K562 (cell line): ENCODE data around the gene CPNE6. TPM values are rescaled to one million over a fixed set of nuclear protein-coding genes. Genes with fewer than 3 reads are reported as not detected.

ENCODE experiments used
- AFF1 ChIP-seq, 2 experiments: fragments of 450-650 bp; IDR thresholded peaks; 2 replicates each; pipeline ENCODE4 v1.6.1; 2018; ENCODE audit warnings: mild to moderate bottlenecking in 2 of 2, low read depth in 1 of 2; ENCODE audit not compliant: partially characterized antibody in 2 of 2
- ATF7 ChIP-seq: fragments of 450-650 bp; IDR thresholded peaks from 2 replicates; pipeline ENCODE4 v1.7.1; 2014; ENCODE audit warnings: mild to moderate bottlenecking, moderate library complexity
- CBX1 ChIP-seq: sonication (generic); IDR thresholded peaks from 2 replicates; pipeline ENCODE4 v1.6.1; 2016; ENCODE audit warnings: antibody characterized with exemption, low read depth, mild to moderate bottlenecking
- CREM ChIP-seq: IDR thresholded peaks from 2 replicates; pipeline ENCODE4 v1.6.1; 2014; ENCODE audit warnings: antibody characterized with exemption, low read depth
- CTBP1 ChIP-seq: fragments of 450-650 bp; IDR thresholded peaks from 2 replicates; pipeline ENCODE4 v1.6.1; 2016; ENCODE audit warnings: borderline replicate concordance
- E2F3 ChIP-seq: fragments of 250-450 bp; sonication (Bioruptor Pico); IDR thresholded peaks from 2 replicates; pipeline ENCODE4 v1.4.0; 2020; ENCODE audit warnings: mild to moderate bottlenecking
- E4F1 ChIP-seq: fragments of 250-450 bp; sonication (Bioruptor Pico); IDR thresholded peaks from 2 replicates; pipeline ENCODE4 v1.5.0; 2021; ENCODE audit warnings: mild to moderate bottlenecking, borderline replicate concordance
- FOXA3 ChIP-seq, 2 experiments: fragments of 450-650 bp in 1 of 2; sonication (generic) in 1 of 2; formaldehyde crosslinking; IDR thresholded peaks in 1 of 2; conservative IDR thresholded peaks in 1 of 2; 2 replicates each; pipeline versions ENCODE4 v1.4.0 to v1.8.0; 2020 to 2022; ENCODE audit warnings: mild to moderate bottlenecking in 2 of 2, missing genetic modification reagents in 1 of 2
- GATAD2A ChIP-seq: fragments of 450-650 bp; IDR thresholded peaks from 2 replicates; pipeline ENCODE4 v1.6.1; 2017
- JUN ChIP-seq, 2 experiments: sonication (generic) in 1 of 2; formaldehyde crosslinking in 1 of 2; IDR thresholded peaks; 2 replicates each; pipeline versions ENCODE4 v1.6.1 to v1.8.0; 2012 to 2022; ENCODE audit warnings: borderline replicate concordance in 2 of 2, mild to moderate bottlenecking in 2 of 2, improper control_type of control experiment in 1 of 2, low read depth in 1 of 2, low read length in 1 of 2, missing genetic modification reagents in 1 of 2
- MED1 ChIP-seq: sonication (generic); formaldehyde crosslinking; IDR thresholded peaks from 2 replicates; pipeline ENCODE4 v1.8.1; 2023; ENCODE audit warnings: missing genetic modification reagents, borderline replicate concordance
- MTA3 ChIP-seq: fragments of 450-650 bp; formaldehyde crosslinking; IDR thresholded peaks from 2 replicates; pipeline ENCODE4 v1.6.1; 2017; ENCODE audit warnings: mild to moderate bottlenecking, borderline replicate concordance
- NFXL1 ChIP-seq: fragments of 450-650 bp; formaldehyde crosslinking; IDR thresholded peaks from 2 replicates; pipeline ENCODE4 v1.4.0; 2021; ENCODE audit warnings: mild to moderate bottlenecking
- PURB ChIP-seq: sonication (generic); formaldehyde crosslinking; IDR thresholded peaks from 2 replicates; pipeline ENCODE4 v1.9.0; 2021; ENCODE audit warnings: low read depth, mild to moderate bottlenecking, missing genetic modification reagents
- RBM22 ChIP-seq: fragments of 200-400 bp; formaldehyde crosslinking; IDR thresholded peaks from 2 replicates; pipeline ENCODE4 v1.6.1; 2018; ENCODE audit warnings: low read length, low read depth; ENCODE audit not compliant: poor library complexity, severe bottlenecking
- TARDBP ChIP-seq: fragments of 450-650 bp; IDR thresholded peaks from 2 replicates; pipeline ENCODE4 v1.6.1; 2016
- YBX1 ChIP-seq: fragments of 450-650 bp; IDR thresholded peaks from 2 replicates; pipeline ENCODE4 v1.7.1; 2016; ENCODE audit warnings: mild to moderate bottlenecking
- ZBTB1 ChIP-seq: sonication (generic); formaldehyde crosslinking; IDR thresholded peaks from 2 replicates; pipeline ENCODE4 v1.8.1; 2023; ENCODE audit warnings: missing genetic modification reagents, low read depth, mild to moderate bottlenecking, borderline replicate concordance
- ZNF778 ChIP-seq: fragments of 450-650 bp; formaldehyde crosslinking; IDR thresholded peaks from 2 replicates; pipeline ENCODE4 v1.4.0; 2020; ENCODE audit warnings: mild to moderate bottlenecking, moderate library complexity
- polyA plus RNA-seq, 8 experiments: library from polyadenylated mRNA; depleted of rRNA in 4 of 8; stranded (reverse) in 5 of 8; unstranded in 3 of 8; fragments of >200 nt; fragmentation: Nextera tagmentation in 2 of 8; fragmentation: Illumina TruSeq in 1 of 8; extraction: Ambion mirVana in 2 of 8; extraction: Trizol in 1 of 8; gene quantifications; 2 replicates each; pipeline versions ENCODE4 v1.2.1 to v1.2.3, GENCODE V29; 2011 to 2014; ENCODE audit warnings: inconsistent platforms in 1 of 8, missing spikeins in 1 of 8
- total RNA-seq, 7 experiments: library from RNA; depleted of rRNA in 6 of 7; stranded (reverse); fragments of >200 nt in 6 of 7; fragmentation: Illumina TruSeq in 2 of 7; extraction: Trizol in 2 of 7; gene quantifications; 2 replicates each; pipeline versions ENCODE4 v1.2.1 to v1.2.3, GENCODE V29; 2011 to 2021; ENCODE audit warnings: low replicate concordance in 1 of 7
- TF ChIP-seq, protein P1 (sequence below): fragments of 250-450 bp; sonication (Bioruptor Pico); IDR thresholded peaks from 2 replicates; pipeline ENCODE4 v1.8.0; 2021; ENCODE audit warnings: borderline replicate concordance, mild to moderate bottlenecking, moderate library complexity; ENCODE audit not compliant: poor library complexity, severe bottlenecking

CPNE6 gene
- total and polyA plus RNA-seq, 9 of the 15 experiments (the other 6 are each of a cell fraction or from before 2014, with no cell fraction given): not detected

DNA sequence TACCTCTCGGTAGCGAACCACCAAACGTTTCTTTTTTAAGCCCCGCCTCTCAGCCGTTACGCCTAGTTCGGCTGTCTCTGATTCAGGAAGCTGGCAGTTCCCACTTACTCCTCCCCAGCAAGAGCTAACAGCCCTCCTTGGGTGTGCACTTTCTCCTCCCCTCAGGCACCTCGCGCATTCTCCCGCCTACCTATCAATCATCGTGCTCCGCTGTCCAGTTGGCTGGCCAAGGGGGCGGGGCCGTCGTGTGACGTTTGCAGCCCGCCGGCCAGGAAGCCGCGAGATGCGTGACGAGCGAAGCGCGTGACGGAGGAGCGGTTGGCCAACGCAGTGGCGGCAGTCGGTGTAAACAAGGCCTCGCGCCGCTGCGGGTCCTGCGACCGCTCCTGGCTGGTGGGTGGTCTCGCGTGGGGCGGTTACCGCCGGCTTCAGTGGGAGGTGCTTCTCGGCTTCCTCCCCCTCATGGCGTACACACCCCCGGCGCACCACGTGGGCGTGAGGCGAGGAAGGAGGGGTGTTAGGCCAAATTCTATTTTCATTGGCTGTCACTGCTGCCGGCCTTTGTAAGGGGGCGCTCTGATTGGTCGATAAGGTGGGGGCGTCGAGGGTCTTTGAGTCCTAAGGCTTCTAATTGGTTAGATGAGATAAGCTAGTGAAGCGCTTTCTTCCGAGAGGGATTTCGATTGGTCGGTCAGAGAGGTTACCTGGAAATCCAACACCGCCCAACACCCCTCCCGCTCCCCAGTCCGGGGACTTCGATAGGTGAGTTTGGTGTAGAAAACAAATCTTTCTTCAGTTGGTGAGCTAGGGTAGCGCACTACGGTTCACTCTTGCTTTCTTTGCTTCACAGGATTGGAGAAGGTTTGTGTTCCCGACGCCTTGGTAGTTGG, 43.4 kb downstream of the CPNE6 start, which contains the start of the genes DCAF11 and NRL (continued):
- TF ChIP-seq, protein P1, sequence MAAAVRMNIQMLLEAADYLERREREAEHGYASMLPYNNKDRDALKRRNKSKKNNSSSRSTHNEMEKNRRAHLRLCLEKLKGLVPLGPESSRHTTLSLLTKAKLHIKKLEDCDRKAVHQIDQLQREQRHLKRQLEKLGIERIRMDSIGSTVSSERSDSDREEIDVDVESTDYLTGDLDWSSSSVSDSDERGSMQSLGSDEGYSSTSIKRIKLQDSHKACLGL (CRISPR knock-in tag): peak; percentile 80
- TF ChIP-seq CTBP1 (peak; percentile 54; the same call in 1 of the 2 replicates), ATF7 (peak; percentile 79), FOXA3 (CRISPR knock-in tag; conservative IDR thresholded peaks at IDR 0.05 in 1 of 2, IDR thresholded peaks at IDR 0.05 in 1 of 2) (peak; percentile 6 to 94; a peak in 2 of 4 replicates), GATAD2A (no peak), NFXL1 (CRISPR knock-in tag) (no peak), E4F1 (CRISPR knock-in tag) (no peak), CREM (peak; percentile 93), MTA3 (peak; percentile 77; the same call in 1 of the 2 replicates), CBX1 (0 out of 2 replicates have a peak, but pooled peaks have one; percentile 20), E2F3 (peak; percentile 34; the same call in 1 of the 2 replicates), MED1 (CRISPR knock-in tag) (no peak), JUN (IDR thresholded peaks at IDR 0.05; ENCODE audit: borderline replicate concordance, low read depth, low read length) (0 out of 2 replicates have a peak, but pooled peaks have one; percentile 28), JUN (CRISPR knock-in tag; IDR thresholded peaks at IDR 0.05; ENCODE audit: borderline replicate concordance) (no peak), AFF1 (IDR thresholded peaks at IDR 0.05; ENCODE audit: low read depth in 1 of 2, partially characterized antibody in 2 of 2) (no peak), YBX1 (no peak), ZNF778 (CRISPR knock-in tag) (no peak), ZBTB1 (CRISPR knock-in tag) (peak; percentile 55; the same call in 1 of the 2 replicates), PURB (CRISPR knock-in tag) (no peak), RBM22 (no peak), TARDBP (peak; percentile 70; the same call in 1 of the 2 replicates)
